Measurements from ENCODE around the gene NSD2.

The NSD2 gene

GRCh38 chr4:1856943-1857699 is 14.1 kb upstream of the NSD2 start:
- Histone ChIP-seq H3K4me3 (ENCODE audit: low read depth, low read length) (peak overlapping the region; percentile 79), H3K4me1 (no peaks in the 10 kb centered on the region), H3K36me3 (ENCODE audit: control insufficient read depth, insufficient read depth, low read length) (no peaks in the 10 kb centered on the region), H3K9ac (no peak overlapping the region), H3K27me3 (ENCODE audit: control insufficient read depth, insufficient read depth, low read length) (no peaks in the 10 kb centered on the region), H3K79me2 (peaks cover 10% of the 10 kb centered on the region), H3K9me3 (ENCODE audit: control insufficient read depth, low read length) (no peaks in the 10 kb centered on the region), H3K4me2 (ENCODE audit: low read length) (peak overlapping the region; percentile 66), H2AFZ (peak overlapping the region; percentile 93), H3K27ac (peak overlapping the region; percentile 65)
- TF ChIP-seq, protein P1, sequence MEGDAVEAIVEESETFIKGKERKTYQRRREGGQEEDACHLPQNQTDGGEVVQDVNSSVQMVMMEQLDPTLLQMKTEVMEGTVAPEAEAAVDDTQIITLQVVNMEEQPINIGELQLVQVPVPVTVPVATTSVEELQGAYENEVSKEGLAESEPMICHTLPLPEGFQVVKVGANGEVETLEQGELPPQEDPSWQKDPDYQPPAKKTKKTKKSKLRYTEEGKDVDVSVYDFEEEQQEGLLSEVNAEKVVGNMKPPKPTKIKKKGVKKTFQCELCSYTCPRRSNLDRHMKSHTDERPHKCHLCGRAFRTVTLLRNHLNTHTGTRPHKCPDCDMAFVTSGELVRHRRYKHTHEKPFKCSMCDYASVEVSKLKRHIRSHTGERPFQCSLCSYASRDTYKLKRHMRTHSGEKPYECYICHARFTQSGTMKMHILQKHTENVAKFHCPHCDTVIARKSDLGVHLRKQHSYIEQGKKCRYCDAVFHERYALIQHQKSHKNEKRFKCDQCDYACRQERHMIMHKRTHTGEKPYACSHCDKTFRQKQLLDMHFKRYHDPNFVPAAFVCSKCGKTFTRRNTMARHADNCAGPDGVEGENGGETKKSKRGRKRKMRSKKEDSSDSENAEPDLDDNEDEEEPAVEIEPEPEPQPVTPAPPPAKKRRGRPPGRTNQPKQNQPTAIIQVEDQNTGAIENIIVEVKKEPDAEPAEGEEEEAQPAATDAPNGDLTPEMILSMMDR (IDR thresholded peaks at IDR 0.05), result no peak

GRCh38 chr4:1857931-1858330 is 13.3 kb upstream of the NSD2 start:
- H3K36me3 ChIP-seq (ENCODE audit: control insufficient read depth, insufficient read depth, low read length), result no peaks in the 10 kb centered on the region
- no peak overlapping the region for H3K4me2 ChIP-seq (ENCODE audit: low read length)
- no peak overlapping the region for H3K4me3 ChIP-seq (ENCODE audit: low read depth, low read length)
- no peak overlapping the region for H3K9ac ChIP-seq
- no peaks in the 10 kb centered on the region for H3K9me3 ChIP-seq (ENCODE audit: control insufficient read depth, low read length)
- TF ChIP-seq, protein P1 (IDR thresholded peaks at IDR 0.05), result no peak
- no peak overlapping the region for H2AFZ ChIP-seq
- no peaks in the 10 kb centered on the region for H3K4me1 ChIP-seq
- no peaks in the 10 kb centered on the region for H3K27me3 ChIP-seq (ENCODE audit: control insufficient read depth, insufficient read depth, low read length)
- no peak overlapping the region for H3K27ac ChIP-seq
- peaks cover 10% of the 10 kb centered on the region for H3K79me2 ChIP-seq

DNA sequence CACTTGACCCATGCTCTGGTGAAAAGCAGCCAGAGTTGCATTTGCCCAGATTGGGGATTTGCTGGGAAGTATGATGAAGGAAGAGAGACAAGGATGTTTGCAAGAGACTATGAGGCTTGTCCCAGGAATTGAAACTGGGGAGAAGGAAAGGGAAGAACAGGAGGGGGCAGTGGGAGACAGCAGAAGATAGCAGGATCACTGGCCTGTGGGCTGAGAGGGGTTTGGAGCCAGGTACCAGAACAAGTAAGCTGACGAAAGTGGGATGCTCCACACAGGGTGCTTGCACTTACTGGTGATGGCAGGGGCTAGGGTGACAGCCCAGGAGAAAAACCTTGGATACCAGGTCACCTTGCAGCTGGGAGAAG is 11.8 kb upstream of the NSD2 start:
- Histone ChIP-seq H3K4me1 (no peaks in the 10 kb centered on the region), H3K9ac (no peak overlapping the region), H3K27me3 (ENCODE audit: control insufficient read depth, insufficient read depth, low read length) (no peaks in the 10 kb centered on the region), H3K9me3 (ENCODE audit: control insufficient read depth, low read length) (no peaks in the 10 kb centered on the region), H3K27ac (no peak overlapping the region), H3K4me3 (ENCODE audit: low read depth, low read length) (no peak overlapping the region), H3K79me2 (peaks cover 8% of the 10 kb centered on the region), H3K36me3 (ENCODE audit: control insufficient read depth, insufficient read depth, low read length) (no peaks in the 10 kb centered on the region), H3K4me2 (ENCODE audit: low read length) (no peak overlapping the region), H2AFZ (no peak overlapping the region)
- TF ChIP-seq, protein P1 (IDR thresholded peaks at IDR 0.05), result no peak

DNA sequence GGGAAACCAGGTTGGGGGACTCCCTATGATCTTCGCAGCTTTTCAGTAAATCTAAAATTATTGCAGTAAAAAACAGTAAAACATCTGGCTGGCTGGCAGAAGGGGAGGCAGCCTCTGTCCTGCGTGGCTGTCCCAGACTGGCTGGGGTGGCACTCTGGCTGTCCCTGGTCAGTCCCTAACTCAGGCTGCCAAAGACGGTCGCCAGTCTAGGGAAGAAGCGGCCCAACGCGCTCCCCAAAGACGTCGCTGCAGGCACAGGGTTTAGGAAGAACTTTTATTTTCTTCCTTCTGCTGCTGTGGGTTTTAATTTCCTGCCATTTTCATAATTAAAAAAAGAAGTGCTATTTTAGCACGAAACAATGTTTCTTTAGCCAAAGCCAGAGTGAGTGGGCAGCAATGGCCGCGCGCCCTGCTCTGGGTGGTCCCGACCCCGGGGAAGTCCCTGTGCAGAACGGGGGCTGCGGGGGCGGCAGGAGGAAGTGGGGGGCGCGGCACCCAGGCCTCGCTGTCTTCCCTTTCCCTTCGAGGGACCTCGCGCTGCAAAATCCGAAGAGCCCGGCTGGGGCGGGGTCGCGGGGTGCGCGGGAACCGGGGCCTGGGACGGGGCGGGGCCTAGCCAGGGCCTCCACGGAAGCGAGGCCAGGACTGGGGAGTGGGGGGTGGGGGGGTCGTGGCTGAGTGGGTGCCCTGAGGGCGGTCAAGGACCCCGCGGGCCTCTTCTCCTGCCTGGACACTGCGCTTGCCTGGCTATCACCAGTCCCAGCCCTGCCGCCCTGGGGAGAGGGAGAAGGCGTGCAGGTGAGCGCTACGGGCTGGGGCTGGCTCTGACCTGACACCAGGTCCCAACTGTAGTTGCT is 8.9 kb upstream of the NSD2 start:
- H3K27ac ChIP-seq, result no peak overlapping the region
- no peaks in the 10 kb centered on the region for H3K27me3 ChIP-seq (ENCODE audit: control insufficient read depth, insufficient read depth, low read length)
- TF ChIP-seq, protein P1 (IDR thresholded peaks at IDR 0.05), result no peak
- H3K4me3 ChIP-seq (ENCODE audit: low read depth, low read length), result no peak overlapping the region
- H3K4me1 ChIP-seq, result no peaks in the 10 kb centered on the region
- H3K36me3 ChIP-seq (ENCODE audit: control insufficient read depth, insufficient read depth, low read length), result no peaks in the 10 kb centered on the region
- no peak overlapping the region for H3K4me2 ChIP-seq (ENCODE audit: low read length)
- H3K9ac ChIP-seq, result no peak overlapping the region
- H3K9me3 ChIP-seq (ENCODE audit: control insufficient read depth, low read length), result no peaks in the 10 kb centered on the region
- no peak overlapping the region for H2AFZ ChIP-seq
- H3K79me2 ChIP-seq, result no peaks in the 10 kb centered on the region

All from parathyroid adenoma (tissue), 2 donors.